HG03342 (cell line): ENCODE measurements around the gene ARHGEF18.

Source experiments
- ATAC-seq: cut with Tn5 transposase; IDR thresholded peaks from one replicate; pipeline ENCODE4 v1.9.1; 2021; ENCODE audit warnings: mild to moderate bottlenecking, moderate library complexity; ENCODE audit not compliant: unreplicated experiment

The ARHGEF18 gene

DNA sequence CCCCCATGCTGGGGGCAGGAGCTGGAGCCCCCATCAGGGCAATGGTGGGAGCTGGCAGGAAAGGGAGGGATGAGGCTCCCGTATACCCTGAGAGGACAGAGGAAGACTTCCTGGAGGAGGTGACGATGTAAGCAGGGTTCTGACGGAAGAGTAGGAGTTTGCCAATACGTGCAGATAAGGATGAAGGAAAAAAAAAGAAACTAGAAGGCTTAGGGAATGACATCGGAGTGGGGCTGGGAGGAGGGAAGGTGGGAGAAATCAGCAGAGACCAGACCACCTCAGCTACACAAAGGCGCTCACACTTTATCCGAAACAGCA lies 32.3 kb downstream of the ARHGEF18 start:
- ATAC-seq: no peak

DNA sequence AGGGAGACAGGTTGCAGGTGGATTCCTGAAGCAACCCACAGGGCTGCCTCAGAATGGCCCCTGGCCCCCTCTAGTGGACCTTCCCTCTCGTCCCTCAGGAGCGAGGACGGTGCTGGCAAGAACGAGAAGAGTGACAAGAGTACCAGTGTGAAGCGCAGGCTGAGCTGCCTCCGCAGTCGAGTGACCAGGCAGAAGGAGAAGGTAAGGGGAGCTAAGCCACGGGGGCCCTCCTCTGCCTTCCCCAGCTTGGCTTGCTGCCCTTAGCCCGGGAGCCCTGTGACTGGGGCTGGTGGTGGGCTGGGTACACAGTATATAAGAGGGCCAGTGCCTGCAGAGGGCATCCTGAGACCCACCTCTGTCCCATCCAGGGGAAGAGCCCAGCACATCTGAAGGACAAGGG lies 34.0 kb downstream of the ARHGEF18 start:
- ATAC-seq: no peak

DNA sequence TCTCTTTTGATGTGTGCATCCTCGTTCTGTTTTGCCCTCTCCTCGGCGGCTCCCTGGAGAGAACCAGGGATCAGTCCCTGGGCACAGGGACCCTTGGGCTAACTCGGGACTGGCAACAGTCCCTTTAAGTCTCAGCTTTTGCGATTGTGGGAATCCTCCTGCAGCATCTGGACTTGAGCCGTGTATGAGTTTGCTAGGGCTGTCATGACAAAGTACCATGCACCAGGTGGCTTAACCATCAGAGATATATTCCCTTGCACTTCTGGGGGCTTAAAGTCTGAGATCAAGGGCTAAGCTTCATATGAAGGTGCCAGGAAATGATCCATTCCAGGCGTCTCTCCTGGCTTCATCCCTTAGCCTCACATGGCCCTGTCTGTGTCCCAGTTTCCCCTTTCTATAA lies 34.5 kb downstream of the ARHGEF18 start:
- no peak for ATAC-seq

DNA sequence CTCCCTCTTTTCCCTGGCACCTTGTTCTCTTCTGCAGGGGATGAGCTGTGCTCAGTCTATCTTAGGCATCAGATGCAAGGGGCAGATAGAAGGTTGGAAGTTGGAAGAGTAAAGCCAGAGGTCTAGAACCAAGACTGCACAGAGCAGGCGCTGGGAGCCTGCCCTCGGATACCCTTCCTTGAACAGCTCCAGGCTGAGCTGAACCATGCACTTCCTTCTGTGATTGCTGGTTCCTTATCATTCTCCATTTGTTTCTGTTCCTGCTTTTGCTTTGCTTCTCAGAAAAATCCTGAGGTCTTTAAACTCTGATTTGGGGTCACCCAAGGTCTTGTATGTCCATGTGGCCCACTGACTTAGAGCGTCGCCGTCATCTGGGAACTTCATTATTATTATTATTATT lies 36.3 kb downstream of the ARHGEF18 start:
- ATAC-seq: no peak

DNA sequence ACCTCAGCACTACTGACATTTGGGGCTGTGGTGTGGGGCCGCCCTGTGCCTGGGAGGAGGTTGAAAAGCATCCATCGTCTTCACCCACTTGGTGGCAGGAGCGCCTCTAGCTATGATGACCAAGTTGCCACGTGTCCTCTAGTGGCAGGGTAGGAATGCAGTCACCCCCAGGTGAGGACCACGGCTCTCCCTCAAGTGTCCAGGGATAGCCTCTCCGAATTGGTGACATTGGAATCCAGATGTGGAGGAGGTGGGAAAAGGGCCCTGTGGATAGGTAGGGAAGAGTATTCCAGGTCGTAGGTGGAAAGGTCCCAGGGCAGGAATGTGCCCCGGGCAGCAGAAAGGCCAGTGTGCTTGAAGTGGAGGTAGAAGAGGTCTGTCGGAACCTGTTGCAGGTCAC lies 37.6 kb downstream of the ARHGEF18 start:
- ATAC-seq: no peak

DNA sequence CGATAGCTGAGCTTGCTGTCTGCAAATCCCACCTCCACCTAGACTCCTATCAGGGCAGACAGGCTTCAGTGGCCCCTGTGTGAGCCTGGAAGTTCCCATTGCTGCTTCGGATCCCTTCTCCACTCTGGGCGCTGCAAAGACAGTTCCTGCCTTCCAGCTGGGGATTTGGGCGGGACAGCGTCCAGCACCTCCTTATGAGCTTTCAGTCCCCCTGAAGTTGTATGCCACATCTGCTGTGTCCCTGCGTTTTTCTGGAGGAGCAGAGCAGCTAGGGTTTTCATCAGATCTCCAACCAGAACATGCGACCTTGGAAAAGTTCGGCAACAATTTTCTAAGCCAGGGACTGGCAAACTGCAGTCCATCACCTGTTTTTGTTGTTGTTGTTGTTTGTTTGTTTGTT lies 38.0 kb downstream of the ARHGEF18 start:
- no peak for ATAC-seq

DNA sequence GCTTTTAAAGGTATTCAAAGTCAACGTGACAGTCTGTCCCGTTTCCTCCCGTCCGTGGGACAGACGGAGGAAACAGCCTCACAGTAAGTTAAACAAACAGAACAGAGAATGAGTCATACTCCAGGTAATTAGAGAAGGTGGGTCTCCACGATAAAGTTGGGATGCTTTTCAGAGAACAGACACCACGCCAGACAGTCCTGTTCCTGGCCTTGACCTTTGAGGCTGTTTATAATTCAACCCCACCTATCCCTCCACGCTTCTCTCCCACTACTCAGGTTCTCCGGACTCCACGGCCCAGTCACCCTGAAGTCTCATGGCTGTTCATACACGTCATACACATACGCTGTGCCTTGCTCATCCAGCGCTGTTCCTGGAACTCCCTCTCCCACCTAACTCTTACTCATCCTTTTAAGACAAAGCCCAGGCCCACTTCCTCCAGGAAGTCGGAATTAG lies 42.5 kb downstream of the ARHGEF18 start:
- ATAC-seq: no peak

DNA sequence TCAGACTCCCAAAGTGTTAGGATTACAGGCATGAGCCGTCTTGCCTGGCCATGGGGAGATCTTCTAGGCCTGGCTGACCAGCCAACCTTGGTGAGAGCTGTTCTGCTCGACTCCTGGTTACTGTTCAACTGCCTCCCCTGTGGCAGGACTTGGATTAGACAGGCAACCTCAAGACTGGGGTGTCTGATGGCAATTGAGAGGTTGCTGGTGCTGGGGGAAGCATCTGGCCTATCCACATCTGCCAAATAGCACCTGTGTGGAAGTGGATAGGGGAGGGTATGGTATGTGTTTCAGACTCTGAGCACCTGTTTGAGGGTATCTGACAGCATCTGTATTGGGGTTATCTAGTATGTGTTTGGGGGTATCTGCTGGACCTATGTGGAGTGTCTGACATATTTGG lies 44.7 kb downstream of the ARHGEF18 start:
- ATAC-seq: no peak

DNA sequence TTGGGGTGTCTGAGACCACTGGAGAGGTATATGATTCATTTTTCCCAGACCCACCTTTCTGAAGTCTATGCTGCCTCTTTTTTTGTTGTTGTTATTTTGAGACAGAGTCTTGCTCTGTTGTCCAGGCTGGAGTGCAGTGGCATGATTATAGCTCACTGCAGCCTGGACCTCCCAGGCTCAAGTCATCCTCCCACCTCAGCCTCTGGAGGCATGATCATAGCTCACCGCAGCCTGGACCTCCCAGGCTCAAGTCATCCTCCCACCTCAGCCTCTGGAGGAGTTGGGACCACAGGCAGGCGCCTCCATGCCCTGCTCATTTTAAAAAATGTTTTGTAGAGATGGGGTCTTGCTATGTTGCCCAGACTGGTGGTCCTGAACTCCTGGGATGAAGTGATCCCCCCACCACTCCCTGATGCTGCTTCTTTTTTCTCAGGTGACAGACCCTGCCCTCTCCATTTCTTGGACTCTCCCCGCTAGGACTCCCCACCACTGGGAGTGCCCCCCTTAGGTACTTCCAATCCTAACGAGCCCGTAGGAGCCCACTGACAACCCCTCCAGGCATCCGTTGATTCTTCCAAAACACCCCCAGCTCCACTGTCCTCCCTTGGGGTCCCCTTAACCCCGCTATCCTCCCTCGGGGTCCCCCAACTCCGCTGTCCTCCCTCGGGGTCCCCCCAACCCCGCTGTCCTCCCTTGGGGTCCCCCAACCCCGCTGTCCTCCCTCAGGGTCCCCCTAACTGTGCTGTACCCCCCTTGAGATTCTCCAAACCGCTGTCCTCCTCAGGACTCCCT lies 45.4 kb downstream of the ARHGEF18 start:
- no peak for ATAC-seq

DNA sequence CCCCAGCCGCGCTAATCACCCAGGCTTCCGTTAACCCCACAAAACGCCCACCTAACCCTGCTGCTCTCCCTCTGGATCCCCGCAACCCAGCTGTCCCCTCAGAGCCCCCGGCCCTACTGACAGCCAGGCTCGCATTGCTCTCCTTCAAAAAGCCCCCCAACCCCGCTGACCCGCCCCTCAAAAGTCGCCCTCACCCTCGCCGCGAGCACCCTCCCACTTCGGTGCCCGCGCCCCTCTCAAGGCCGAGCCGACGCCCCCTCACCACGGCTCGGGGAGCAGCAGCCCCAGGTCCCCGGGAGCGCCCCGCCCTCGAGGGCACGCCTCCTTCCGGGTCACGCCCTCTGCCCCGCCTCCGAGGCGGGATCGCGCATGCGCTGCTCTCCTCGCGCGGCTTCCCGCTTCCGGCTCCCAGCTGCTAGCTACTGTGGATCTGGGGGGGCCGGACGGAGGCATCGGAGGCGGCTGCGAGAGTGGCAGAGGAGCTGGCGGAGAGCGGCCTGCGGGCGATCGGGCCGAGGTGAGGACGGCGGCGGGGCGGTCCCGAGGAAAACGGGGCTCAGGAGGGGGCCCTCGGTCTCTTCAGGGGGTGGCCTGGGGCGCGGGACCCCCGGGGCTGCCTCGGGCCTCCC lies 46.1 kb downstream of the ARHGEF18 start:
- ATAC-seq: peak; percentile 66

DNA sequence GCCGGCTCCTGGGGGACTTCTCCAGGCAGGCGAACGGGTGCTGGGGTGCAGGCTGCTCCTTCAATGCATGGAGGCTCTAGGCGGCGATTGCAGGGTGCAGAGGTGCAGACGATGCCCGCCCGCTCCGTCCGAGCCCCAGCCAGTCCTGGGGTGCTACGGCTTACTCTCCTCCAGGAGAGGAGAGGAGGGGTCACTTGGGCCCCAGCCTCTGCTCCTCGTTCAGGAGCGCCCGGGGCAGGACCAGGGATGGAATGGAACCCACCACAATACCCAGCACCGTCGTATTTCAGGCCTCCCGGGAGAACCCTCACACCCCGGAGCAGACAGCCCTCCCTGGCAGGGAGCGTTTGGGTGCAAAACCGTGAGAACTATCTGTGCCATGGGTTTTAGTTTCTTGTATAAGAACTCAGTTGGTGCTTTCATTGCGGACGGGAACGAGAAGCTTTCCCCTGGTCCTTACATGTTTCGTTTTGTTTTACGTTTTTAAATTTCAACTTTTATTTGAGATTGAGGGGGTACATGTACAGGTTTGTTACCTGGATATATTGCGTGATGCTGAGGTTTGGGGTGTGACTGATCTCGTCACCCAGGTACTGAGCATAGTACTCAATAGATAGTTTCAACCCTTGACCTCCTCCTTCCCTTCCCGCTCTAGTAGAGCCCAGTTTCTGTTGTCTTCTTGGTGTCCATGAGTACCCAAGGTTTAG lies 46.8 kb downstream of the ARHGEF18 start:
- ATAC-seq: peak; percentile 12

DNA sequence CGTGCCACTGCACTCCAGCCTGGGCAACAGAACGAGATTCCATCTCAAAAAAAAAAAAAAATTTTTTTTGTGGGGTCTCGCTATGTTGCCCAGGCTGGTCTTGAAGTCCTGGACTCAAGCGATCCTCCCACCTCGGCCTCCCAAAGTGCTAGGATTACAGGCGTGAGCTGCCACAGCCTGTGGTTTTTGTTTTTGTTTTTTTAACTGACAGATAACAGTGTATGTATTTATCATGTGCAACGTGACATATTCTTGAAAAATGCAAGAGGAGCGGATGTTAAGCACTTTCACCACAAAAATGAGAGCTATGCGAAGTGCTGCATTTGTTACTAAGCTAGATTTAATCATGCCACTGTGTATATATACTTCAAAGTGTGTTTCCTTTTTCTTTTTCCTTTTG lies 49.0 kb downstream of the ARHGEF18 start:
- no peak for ATAC-seq
